ENCODE data around the gene UBE2M.
"Not testable (repeated sequence)": the region's sequence is repeated elsewhere in the genome, so short reads cannot be mapped to it uniquely, and the experiment has no call there.

UBE2M gene

GRCh38 chr19:58555369-58555885 lies 3.0 kb downstream of the UBE2M start:
- DNase-seq (ENCODE audit: low spot score), result no peak

- DNase-seq (ENCODE audit: low spot score), result peak; percentile 97
Measured at GRCh38 chr19:58554494-58555368, 3.7 kb downstream of the UBE2M start, which contains the start of gene CHMP2A. CHMP2A (minus strand) TSS chr19:58555105; CDS start chr19:58554212, 893 bp downstream.

DNA sequence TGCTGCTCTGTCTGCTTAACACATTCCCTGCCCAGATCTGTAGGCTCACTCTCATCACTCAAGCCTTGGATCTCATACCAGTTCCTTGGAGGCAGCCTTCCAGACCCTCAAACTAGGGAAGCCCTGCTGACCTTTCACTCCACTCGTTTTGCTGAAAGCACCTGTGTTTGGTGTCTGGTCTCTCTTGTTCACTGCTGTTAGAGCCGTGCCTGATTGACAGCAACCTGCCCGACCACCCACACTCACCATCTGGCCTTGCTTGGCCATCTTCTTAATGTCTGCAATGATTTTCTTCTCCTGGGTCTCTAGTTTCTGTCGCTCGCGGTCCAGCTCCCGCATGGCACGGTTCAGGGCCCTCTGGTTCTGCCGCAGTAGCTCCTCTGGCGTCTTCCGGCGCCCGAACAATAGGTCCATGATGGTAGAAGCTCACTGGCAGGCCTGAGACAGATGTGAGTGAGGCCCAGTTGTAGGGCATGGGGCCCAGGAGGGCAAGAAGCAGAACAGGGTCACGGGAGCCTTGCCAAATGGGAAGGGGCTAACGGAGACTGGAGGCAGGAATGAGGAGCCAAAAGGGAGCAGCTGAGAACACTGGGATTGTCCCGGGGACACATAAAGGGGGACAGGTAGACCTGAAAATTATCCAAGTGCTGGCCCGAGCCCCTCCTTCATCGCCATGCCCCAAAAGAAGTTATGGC lies 4.5 kb downstream of the UBE2M start:
- no peak for DNase-seq (ENCODE audit: low spot score)

- DNase-seq (ENCODE audit: low spot score), result no peak
Measured at GRCh38 chr19:58552655-58553054, 5.8 kb downstream of the UBE2M start.

- no peak for DNase-seq (ENCODE audit: low spot score)
Measured at GRCh38 chr19:58551577-58552471, 6.6 kb downstream of the UBE2M start.

DNA sequence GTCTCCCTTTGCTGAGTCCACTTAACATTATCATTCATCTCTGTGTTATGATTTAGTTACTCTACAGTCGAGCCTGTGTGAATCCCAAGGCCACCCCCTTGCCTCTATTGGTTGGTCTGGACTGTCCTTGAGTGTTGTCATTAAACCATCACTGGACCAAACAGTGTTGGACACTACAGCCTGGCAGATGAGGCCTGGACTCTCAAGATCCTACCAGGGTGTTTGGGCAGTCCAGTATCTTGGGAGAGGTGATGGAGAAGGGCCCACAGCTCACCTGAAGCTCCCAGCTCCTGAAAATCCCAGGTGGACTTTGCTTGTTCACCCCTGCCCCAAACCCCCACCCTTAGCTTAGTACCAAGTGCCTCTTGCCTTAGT lies 7.3 kb downstream of the UBE2M start:
- DNase-seq (ENCODE audit: low spot score), result no peak

DNA sequence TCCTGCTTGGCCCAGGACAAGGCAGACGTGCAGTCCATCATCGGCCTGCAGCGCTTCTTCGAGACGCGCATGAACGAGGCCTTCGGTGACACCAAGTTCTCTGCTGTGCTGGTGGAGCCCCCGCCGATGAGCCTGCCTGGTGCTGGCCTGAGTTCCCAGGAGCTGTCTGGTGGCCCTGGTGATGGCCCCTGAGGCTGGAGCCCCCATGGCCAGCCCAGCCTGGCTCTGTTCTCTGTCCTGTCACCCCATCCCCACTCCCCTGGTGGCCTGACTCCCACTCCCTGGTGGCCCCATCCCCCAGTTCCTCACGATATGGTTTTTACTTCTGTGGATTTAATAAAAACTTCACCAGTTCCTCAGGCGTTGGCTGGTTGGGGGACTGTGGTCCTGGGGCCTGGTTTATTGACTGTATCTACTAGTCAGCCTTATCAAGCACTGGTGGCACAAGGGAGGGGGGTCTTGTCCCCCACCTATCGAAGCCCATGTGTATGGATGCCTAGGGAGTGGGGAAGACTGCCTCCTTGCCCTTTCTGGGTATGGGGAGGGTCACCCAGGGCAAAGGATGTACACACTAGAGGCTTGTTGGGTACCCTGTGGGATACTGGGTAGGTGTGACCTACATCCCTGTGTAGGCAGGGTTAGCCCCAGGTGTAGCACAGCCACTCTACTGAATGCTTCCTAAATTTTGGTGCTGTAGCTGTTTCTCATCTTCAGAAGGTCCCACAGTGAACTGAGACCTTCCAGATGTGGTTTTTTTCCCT lies 7.9 kb downstream of the UBE2M start:
- DNase-seq (ENCODE audit: low spot score), result no peak

DNA sequence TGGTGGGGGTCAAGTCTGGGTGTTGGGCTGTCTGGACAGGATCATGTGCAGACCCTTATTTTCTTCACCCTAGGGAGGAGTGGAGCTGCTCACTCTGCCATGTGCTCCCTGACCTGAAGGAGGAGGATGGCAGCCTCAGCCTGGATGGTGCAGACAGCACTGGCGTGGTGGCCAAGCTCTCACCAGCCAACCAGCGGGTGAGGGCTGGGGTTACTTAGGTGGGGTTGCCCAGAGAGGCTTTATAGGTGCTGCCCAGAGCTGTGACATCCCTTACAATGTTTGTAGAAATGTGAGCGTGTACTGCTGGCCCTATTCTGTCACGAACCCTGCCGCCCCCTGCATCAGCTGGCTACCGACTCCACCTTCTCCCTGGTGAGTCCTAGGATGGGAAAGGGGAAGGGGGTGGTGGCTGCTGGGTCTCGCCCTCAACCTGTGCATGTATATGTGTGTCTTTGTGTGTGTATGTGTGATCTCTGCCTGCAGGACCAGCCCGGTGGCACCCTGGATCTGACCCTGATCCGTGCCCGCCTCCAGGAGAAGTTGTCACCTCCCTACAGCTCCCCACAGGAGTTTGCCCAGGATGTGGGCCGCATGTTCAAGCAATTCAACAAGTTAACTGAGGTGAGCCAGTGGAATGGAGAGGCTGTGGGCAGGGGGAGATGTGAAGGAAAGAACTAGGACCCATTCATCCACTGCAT lies 8.6 kb downstream of the UBE2M start:
- no peak for DNase-seq (ENCODE audit: low spot score)

- DNase-seq (ENCODE audit: low spot score), result no peak
Measured at GRCh38 chr19:58548859-58549663, 9.3 kb downstream of the UBE2M start.

DNA sequence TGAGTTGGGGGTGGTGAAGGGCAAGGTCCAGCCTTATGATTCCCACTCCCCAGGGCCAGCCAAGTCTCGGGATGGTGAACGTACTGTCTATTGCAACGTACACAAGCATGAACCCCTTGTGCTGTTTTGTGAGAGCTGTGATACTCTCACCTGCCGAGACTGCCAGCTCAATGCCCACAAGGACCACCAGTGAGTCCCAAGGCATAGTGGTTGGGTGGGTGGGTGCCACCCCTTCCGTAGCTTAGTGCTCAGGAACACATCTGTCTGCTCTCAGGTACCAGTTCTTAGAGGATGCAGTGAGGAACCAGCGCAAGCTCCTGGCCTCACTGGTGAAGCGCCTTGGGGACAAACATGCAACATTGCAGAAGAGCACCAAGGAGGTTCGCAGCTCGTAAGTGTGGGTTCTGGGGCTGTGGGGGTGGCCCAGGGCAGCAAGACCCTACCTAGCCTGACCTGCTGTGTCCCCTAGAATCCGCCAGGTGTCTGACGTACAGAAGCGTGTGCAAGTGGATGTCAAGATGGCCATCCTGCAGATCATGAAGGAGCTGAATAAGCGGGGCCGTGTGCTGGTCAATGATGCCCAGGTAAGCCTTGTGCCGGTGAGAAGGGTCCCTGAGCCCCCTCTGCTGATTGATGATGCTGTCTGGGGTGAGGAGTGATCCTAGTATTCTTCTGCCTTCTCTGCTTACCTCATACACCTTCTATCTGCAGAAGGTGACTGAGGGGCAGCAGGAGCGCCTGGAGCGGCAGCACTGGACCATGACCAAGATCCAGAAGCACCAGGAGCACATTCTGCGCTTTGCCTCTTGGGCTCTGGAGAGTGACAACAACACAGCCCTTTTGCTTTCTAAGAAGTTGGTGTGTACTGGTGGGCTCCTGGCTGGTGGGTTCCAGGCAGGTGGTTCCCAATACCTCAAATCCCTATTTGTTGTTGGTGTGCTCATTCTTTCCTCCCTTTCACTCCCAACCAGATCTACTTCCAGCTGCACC lies 10.8 kb downstream of the UBE2M start:
- no peak for DNase-seq (ENCODE audit: low spot score)

DNA sequence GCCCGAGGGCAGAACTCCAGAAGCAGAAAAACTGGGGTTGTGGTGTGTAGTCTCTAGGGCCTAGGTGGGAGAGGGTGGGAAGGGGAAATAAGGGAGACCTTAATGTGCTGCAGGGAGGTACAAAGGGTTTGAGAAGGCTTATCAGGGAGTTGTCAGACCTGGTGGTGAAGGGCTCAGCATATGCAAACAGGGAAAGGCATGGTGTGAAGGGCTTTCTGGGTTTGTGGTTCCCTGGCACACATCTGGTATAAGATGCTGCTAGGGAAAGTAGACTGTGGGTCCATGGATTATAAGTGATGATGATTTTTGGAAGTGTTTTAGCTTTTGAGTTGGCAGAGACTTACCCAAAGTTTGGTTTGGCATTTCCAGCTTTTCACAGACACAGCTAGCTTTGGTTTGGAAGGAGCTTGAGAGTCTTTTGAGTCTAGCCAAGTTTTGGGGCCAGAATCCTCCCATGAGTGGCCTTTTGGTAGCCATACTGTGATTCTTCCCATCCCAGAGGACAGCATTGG lies 12.3 kb downstream of the UBE2M start:
- DNase-seq (ENCODE audit: low spot score), result no peak

- DNase-seq (ENCODE audit: low spot score), result no peak
Measured at GRCh38 chr19:58545286-58546018, 13.0 kb downstream of the UBE2M start.

DNA sequence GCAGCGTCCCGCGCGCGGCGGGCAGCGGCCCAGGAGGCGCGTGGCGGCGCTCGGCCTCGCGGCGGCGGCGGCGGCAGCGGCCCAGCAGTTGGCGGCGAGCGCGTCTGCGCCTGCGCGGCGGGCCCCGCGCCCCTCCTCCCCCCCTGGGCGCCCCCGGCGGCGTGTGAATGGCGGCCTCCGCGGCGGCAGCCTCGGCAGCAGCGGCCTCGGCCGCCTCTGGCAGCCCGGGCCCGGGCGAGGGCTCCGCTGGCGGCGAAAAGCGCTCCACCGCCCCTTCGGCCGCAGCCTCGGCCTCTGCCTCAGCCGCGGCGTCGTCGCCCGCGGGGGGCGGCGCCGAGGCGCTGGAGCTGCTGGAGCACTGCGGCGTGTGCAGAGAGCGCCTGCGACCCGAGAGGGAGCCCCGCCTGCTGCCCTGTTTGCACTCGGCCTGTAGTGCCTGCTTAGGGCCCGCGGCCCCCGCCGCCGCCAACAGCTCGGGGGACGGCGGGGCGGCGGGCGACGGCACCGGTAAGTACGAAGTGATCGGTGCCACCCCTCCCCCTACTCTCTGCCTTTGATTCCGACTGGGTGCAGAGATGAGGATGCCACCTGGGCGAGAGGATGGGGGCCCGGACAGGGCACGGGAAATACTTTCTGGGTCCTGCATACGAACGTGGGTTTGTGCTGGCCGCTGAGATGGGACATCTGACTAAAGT lies 13.7 kb downstream of the UBE2M start:
- DNase-seq (ENCODE audit: low spot score), result no peak

DNA sequence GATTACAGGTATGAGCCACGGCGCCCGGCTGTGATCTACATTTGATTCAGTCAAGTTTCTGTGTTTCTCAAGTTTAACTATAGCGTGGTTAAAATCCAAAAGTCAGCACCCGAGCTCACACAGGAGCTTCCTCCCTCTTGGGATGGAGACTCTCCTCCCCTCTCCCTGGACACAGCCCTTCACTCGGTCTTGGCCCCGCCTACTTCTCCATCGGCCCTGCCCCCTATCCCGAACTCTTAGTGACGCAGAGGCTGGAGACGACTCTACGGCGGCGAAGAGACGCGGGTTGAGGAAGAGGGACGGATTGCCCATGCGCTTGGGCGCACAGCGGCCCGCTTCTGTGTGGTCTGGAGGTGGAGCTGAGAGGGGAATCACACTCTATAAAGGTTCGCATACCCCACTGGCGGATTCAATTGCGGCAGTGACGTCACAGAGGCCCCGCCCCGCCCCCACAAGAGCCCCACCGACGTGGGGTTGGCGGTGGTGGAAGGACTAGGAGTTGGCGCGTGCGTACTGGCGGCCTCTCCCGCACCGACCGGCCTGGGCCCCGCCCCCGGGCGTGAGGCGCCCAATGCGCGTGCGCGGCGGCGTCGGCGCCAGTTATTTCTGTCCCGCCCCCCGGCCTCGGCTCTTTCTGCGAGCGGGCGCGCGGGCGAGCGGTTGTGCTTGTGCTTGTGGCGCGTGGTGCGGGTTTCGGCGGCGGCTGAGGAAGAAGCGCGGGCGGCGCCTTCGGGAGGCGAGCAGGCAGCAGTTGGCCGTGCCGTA lies 14.4 kb downstream of the UBE2M start, which contains the start of gene TRIM28:
TRIM28 (plus strand) TSS at position 239 of the 765 bp plus-strand sequence. CDS start 694 bp downstream, outside the sequence.
- DNase-seq (ENCODE audit: low spot score), result peak; percentile 99

DNA sequence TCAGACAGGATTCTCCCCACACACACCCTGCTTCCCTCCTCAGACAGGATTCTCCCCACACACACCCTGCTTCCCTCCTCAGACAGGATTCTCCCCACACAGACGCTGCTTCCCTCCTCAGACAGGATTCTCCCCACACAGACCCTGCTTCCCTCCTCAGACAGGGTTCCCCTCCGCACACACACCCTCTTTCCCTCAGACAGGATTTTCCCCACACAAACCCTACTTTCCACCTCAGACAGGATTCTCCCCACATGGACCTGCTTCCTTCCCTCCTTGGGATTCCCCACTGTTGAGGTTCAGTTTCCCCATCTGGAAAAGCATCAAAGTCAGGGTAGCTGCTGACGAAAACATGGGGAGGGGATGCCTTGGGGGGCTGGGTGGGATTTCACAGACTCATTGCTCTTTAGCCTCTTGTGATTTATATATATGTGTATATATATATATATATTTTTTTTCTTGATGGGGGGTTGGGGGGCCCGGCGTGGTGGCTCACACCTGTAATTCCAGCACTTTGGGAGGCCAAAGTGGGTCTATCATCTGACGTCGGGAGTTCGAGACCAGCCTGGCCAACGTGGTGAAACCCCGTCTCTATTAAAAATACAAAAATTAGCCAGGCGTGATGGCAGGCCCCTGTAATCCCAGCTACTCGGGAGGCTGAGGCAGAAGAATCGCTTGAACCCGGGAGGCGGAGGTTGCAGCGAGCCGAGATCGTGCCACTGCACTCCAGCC lies 15.6 kb downstream of the UBE2M start:
- not testable (repeated sequence) for DNase-seq (ENCODE audit: low spot score)
